Naive thymus-derived CD4-positive, alpha-beta T cell (primary cell): Measurements from ENCODE around the gene KHDC1L. TPM values are rescaled to one million over a fixed set of nuclear protein-coding genes. Genes with fewer than 3 reads are reported as not detected.
"Not testable (repeated sequence)": the region's sequence is repeated elsewhere in the genome, so short reads cannot be mapped to it uniquely, and the experiment has no call there.

Experiments used
- ATAC-seq: fragments of 150-1000 bp; cut with Tn5 transposase; 2 replicates; pipeline ENCODE4 v1.10.0; 2021; ENCODE audit warnings: mild to moderate bottlenecking, moderate library complexity
- CTCF ChIA-PET: fragments of 350-600 bp; sonication (Branson Sonifier 250); formaldehyde crosslinking; loops from one replicate; lab custom pipeline; 2021; ENCODE audit warnings: antibody characterized with exemption; lab: Charles Lee
- POLR2A ChIA-PET: fragments of 350-600 bp; sonication (Branson Sonifier 250); formaldehyde crosslinking; loops from one replicate; lab custom pipeline; 2021; ENCODE audit warnings: antibody characterized with exemption, inconsistent platforms; lab: Charles Lee
- DNase-seq, 9 donors: peaks; one replicate each; pipeline versions ENCODE4 v3.0.0 to v3.0.0-alpha.2; 2020 to 2022; ENCODE audit warnings: mixed read lengths in 1 of 9
- H3K27ac ChIP-seq: one replicate; pipeline ENCODE4 v1.7.0; 2013; ENCODE audit warnings: mild to moderate bottlenecking, low read depth, low read length, moderate library complexity
- H3K27me3 ChIP-seq, 2 donors: one replicate each; pipeline ENCODE4 v1.7.0; 2013; ENCODE audit warnings: low read length in 2 of 2, mild to moderate bottlenecking in 2 of 2, moderate library complexity in 2 of 2; ENCODE audit not compliant: control insufficient read depth in 2 of 2, insufficient read depth in 2 of 2
- H3K36me3 ChIP-seq, 3 experiments: 1 replicate in 2 of 3; 2 replicates in 1 of 3; pipeline ENCODE4 v1.7.0; 2013; ENCODE audit warnings: low read length in 3 of 3, mild to moderate bottlenecking in 3 of 3, moderate library complexity in 1 of 3; ENCODE audit not compliant: insufficient read depth in 3 of 3, control insufficient read depth in 2 of 3
- H3K4me1 ChIP-seq, 2 donors: one replicate each; pipeline ENCODE4 v1.7.0; 2013; ENCODE audit warnings: low read length in 2 of 2, mild to moderate bottlenecking in 2 of 2, moderate library complexity in 1 of 2; ENCODE audit not compliant: control insufficient read depth in 2 of 2, insufficient read depth in 2 of 2
- H3K4me3 ChIP-seq: 2 replicates; pipeline ENCODE4 v1.7.0; 2013; ENCODE audit warnings: mild to moderate bottlenecking, low read length
- H3K9me3 ChIP-seq, 3 experiments: 1 replicate in 2 of 3; 2 replicates in 1 of 3; pipeline ENCODE4 v1.7.0; 2013; ENCODE audit warnings: low read length in 3 of 3; ENCODE audit not compliant: control insufficient read depth in 2 of 3
- H3K27ac Mint-ChIP-seq, 9 donors: one replicate each; pipeline ENCODE4 v1.8.0; 2020 to 2022; ENCODE audit warnings: mixed read lengths in 9 of 9, mild to moderate bottlenecking in 8 of 9, moderate library complexity in 5 of 9, inconsistent platforms in 2 of 9
- H3K27me3 Mint-ChIP-seq, 5 donors: one replicate each; pipeline ENCODE4 v1.8.0; 2021 to 2022; ENCODE audit warnings: mixed read lengths in 5 of 5, mild to moderate bottlenecking in 1 of 5
- H3K36me3 Mint-ChIP-seq, 5 donors: one replicate each; pipeline ENCODE4 v1.8.0; 2020 to 2022; ENCODE audit warnings: mixed read lengths in 5 of 5, mild to moderate bottlenecking in 3 of 5, inconsistent platforms in 1 of 5
- H3K4me1 Mint-ChIP-seq, 7 donors: one replicate each; pipeline ENCODE4 v1.8.0; 2020 to 2022; ENCODE audit warnings: mixed read lengths in 7 of 7, mild to moderate bottlenecking in 3 of 7, inconsistent platforms in 1 of 7
- H3K4me3 Mint-ChIP-seq, 10 donors: one replicate each; pipeline ENCODE4 v1.8.0; 2020 to 2022; ENCODE audit warnings: mild to moderate bottlenecking in 10 of 10, mixed read lengths in 10 of 10, moderate library complexity in 6 of 10, inconsistent platforms in 2 of 10
- H3K9me3 Mint-ChIP-seq, 11 donors: one replicate each; pipeline ENCODE4 v1.8.0; 2020 to 2022; ENCODE audit warnings: mixed read lengths in 11 of 11, mild to moderate bottlenecking in 4 of 11, inconsistent platforms in 1 of 11, moderate library complexity in 1 of 11
- intact Hi-C, 2 donors: fragments of 100-400 bp; cut with micrococcal nuclease; formaldehyde crosslinking; loops; one replicate each; pipeline ENCODE4 v1.15.1; 2023
- polyA plus RNA-seq, 2 donors: library from polyadenylated mRNA; unstranded; fragments of 300-500 nt; fragmentation: Illumina TruSeq; gene quantifications; one replicate each; pipeline ENCODE4 v1.2.3, GENCODE V29; 2021
- total RNA-seq, 6 experiments: library from RNA in 5 of 6; stranded (reverse) in 5 of 6; gene quantifications; 1 replicate in 5 of 6; 2 replicates in 1 of 6; pipeline ENCODE4 v1.2.3 and lab custom pipeline; 2021 to 2026

Gene KHDC1L
- total and polyA plus RNA-seq, 7 experiments from 2014 or later: not detected

DNA sequence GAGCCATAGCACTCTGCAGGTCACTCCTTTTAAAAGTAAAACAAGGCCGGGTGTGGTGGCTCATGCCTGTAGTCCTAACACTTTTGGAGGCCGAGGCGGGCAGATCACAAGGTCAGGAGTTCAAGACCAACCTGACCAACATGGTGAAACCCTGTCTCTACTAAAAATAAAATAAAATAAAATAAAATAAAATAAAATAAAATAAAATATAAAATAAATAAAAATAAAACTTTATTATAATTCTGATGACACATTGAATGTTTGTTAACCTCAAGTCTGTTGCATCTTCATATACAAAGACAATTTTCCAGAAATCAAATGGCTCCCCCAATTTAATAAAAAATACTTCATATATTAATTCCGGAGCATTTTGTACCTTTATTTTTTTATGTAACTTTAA, 32.0 kb downstream of the KHDC1L start:
- H3K4me1 ChIP-seq, H3K9me3 Mint-ChIP-seq, CTCF ChIA-PET, H3K27ac ChIP-seq, H3K4me3 ChIP-seq, POLR2A ChIA-PET, H3K36me3 ChIP-seq, DNase-seq, H3K4me3 Mint-ChIP-seq, H3K9me3 ChIP-seq, H3K27me3 Mint-ChIP-seq, intact Hi-C loops, H3K27ac Mint-ChIP-seq, ATAC-seq, H3K4me1 Mint-ChIP-seq, H3K27me3 ChIP-seq: not testable (repeated sequence)
- peaks cover 0 to 25% (median 14%) of the 10 kb centered on the region in 5 donors for H3K36me3 Mint-ChIP-seq

DNA sequence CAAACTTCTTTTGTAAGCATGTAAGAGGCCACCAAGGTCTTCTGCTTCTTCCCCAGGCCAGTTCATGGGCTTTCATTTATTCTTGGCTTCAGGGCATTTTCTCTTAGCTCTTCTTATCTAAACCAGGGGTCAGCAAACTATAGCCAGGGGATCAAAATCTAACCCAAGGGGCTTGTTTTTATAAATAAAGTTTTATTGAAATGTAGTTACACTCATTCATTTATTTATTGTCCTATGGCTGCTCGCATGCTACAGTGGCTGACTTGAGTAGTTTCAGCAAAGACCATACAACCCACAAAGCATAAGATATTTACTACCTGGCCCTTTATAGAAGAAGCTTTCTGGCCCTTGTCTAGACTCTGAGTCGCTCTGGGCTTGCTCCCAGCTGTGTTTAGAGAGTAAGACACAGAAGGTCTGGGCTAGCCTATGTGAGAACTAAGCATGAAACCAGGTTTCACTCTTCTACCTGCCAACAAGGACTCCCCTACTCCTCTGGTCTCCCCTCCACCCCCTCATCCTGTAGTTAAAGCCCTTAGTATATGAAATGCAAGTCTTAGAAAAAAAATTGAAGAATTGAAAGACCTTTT, 43.2 kb downstream of the KHDC1L start:
- ChIA-PET POLR2A (no interaction called here), CTCF (interaction anchor here (0.6 to 1.0 kb wide), 3 partner anchors 38 to 771 kb away, joined by 3 to 4 read pairs (median 3); no protein-coding TSS in a partner anchor)
- Histone ChIP-seq H3K4me3 (no peak overlapping the region), H3K27ac (no peak overlapping the region), H3K9me3 (no peaks in the 10 kb centered on the region), H3K27me3 (no peaks in the 10 kb centered on the region), H3K4me1 (no peaks in the 10 kb centered on the region), H3K36me3 (no peaks in the 10 kb centered on the region)
- ATAC-seq (no peak), DNase-seq (no peak)
- no peaks in the 10 kb centered on the region for H3K36me3 Mint-ChIP-seq
- no peak overlapping the region for H3K27ac Mint-ChIP-seq
- intact Hi-C loops: no loop called here
- H3K27me3 Mint-ChIP-seq: no peaks in the 10 kb centered on the region
- peaks cover 4 to 11% (median 5%) of the 10 kb centered on the region in 7 donors for H3K4me1 Mint-ChIP-seq
- H3K9me3 Mint-ChIP-seq: no peaks in the 10 kb centered on the region
- H3K4me3 Mint-ChIP-seq: no peak overlapping the region

DNA sequence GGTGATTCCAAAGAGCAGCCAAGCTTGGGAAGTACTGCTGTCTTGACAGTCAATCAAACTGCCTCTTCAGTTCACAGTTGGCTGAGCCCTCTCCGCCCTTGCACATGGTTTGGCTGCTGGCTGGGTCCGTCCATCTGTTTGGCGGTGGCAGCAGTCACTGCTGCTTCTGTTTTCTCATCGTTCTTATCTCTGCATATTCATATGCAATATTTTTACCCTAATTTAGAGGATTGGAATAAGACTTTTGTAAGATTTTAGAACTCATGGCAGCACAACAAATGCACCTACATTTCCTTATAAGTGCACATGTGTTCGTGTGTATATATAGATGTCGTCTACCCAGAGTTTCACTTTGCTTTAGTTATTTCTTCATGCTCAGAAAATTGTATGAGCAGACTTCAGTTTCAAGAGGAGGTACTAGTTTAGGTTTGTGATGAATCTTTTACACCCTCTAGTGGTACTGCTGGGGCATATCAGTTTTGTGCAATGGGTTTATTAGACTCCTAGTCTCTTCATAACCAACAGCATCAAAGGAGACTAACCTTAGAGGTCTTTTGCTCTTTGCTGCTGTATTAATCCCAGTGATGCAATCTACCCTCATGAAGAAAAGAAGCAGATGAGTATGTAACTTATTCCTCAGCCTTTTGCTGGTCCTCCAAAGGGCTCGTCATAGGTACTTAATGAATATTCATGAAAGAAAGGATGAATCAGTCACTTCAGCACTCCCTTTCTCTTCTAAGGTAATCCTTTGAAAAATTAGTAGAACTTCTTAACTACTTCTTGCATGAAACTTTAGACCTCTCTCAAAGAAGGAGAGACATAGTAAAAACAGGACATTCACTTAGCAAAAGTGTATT, 44.3 kb downstream of the KHDC1L start:
- intact Hi-C loops: loop anchor here (1.0 to 2.0 kb wide), 7 partner anchors 50 to 769 kb away; no protein-coding TSS in a partner anchor
- Histone ChIP-seq H3K36me3 (no peaks in the 10 kb centered on the region), H3K4me3 (no peak overlapping the region), H3K27ac (no peak overlapping the region), H3K9me3 (no peaks in the 10 kb centered on the region), H3K27me3 (no peaks in the 10 kb centered on the region), H3K4me1 (no peaks in the 10 kb centered on the region)
- Mint-ChIP-seq H3K36me3 (no peaks in the 10 kb centered on the region), H3K27me3 (no peaks in the 10 kb centered on the region), H3K9me3 (no peaks in the 10 kb centered on the region), H3K27ac (peak overlapping the region in 1 of 9 donors; percentile 17), H3K4me1 (peaks cover 4 to 11% (median 5%) of the 10 kb centered on the region in 7 donors), H3K4me3 (peak overlapping the region in 9 of 10 donors; percentile 12 to 69 (median 47))
- ATAC-seq (peak; percentile 92), DNase-seq (peak in 6 of 9 donors; percentile 29 to 62 (median 44))
- ChIA-PET CTCF (interaction anchor here (1.0 kb wide), 3 partner anchors 561 to 770 kb away, joined by 3 to 4 read pairs (median 3); no protein-coding TSS in a partner anchor), POLR2A (no interaction called here)

DNA sequence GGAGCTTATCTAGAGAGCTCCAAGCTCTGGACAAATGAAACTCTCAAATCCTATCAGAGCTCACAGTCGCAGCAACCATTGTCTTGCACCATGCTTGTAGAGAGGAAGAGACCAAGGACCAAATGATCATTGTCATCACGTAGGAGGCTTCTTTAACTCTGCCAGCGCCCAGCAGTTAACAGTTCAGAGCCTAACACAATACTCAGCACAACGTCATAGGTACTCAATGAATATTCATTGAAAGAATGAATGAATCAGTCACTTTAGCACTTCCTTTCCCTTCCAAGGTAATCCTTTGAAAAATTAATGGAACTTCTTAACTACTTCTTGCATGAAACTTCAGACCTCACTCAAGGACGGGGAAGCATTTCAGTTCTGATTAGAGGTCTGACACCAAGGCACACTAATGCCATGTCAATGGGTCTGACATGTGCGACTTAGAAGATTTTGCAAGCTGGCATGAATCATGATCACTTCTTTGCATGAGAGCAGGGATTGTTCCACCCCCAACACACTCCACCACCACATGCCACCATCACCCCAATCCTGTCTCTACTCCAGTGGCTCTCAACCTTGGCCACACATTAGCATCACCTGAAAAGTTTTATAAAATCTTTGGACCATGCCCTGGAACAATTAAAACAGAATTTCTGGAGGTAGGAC, 45.1 kb downstream of the KHDC1L start:
- POLR2A ChIA-PET: no interaction called here

DNA sequence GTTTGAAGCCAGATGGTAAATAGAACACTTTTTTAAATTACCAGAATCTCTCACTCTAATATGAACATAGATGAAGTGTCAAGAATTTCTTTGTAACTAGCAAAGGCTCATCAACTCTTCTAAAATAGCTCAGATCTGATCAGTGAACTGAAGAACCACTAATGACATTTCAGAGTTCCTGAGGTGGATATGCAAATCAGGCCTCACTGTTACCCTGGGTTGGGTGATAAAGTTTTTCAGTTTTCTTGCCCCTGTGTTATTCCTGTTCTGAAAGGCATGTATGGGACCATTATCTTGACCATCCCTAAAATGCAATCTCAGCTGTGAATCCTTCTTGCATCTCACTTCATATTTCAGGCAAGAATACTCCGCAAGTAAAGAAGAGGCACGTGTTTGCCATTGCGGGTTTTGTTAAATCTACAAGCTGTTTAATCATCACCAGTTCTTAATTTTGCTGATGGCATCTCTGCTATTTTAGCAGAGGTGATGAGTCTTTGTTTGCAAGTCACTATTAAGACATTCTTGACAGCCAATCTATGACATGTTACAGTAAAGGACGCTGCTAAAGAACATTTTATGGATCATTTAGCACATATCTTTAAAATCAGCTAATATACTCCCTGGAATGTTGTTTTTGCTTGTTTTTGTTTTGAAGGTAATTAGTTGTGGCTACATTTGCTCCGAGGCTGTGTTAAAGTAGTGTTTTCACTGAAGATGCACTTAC, 47.9 kb downstream of the KHDC1L start:
- Mint-ChIP-seq H3K9me3 (no peaks in the 10 kb centered on the region), H3K4me1 (peaks cover 4 to 11% (median 5%) of the 10 kb centered on the region in 7 donors), H3K27me3 (no peaks in the 10 kb centered on the region), H3K36me3 (peaks cover 0 to 3% (median 0%) of the 10 kb centered on the region in 5 donors), H3K4me3 (no peak overlapping the region), H3K27ac (no peak overlapping the region)
- no peak for ATAC-seq
- intact Hi-C loops: no loop called here
- ChIA-PET POLR2A (no interaction called here), CTCF (interaction anchor here (0.9 kb wide), 1 partner anchor 8 kb away, joined by 5 read pairs; no protein-coding TSS in a partner anchor)
- Histone ChIP-seq H3K4me3 (no peak overlapping the region), H3K27ac (no peak overlapping the region), H3K4me1 (no peaks in the 10 kb centered on the region), H3K9me3 (no peaks in the 10 kb centered on the region), H3K27me3 (no peaks in the 10 kb centered on the region), H3K36me3 (no peaks in the 10 kb centered on the region)
- no peak for DNase-seq

More for the DNA sequence above, 45.1 kb downstream of the KHDC1L start:
- H3K4me3 Mint-ChIP-seq: peak overlapping the region in 1 of 10 donors; percentile 47
- H3K27me3 Mint-ChIP-seq: no peaks in the 10 kb centered on the region
- ATAC-seq (no peak), DNase-seq (no peak)
- H3K36me3 Mint-ChIP-seq: no peaks in the 10 kb centered on the region
- Histone ChIP-seq H3K36me3 (no peaks in the 10 kb centered on the region), H3K9me3 (no peaks in the 10 kb centered on the region), H3K27ac (no peak overlapping the region), H3K4me1 (no peaks in the 10 kb centered on the region), H3K27me3 (no peaks in the 10 kb centered on the region), H3K4me3 (no peak overlapping the region)
- H3K9me3 Mint-ChIP-seq: no peaks in the 10 kb centered on the region
- H3K4me1 Mint-ChIP-seq: peaks cover 4 to 11% (median 5%) of the 10 kb centered on the region in 7 donors
- CTCF ChIA-PET: interaction anchor here (1.0 kb wide), 1 partner anchor 560 kb away, joined by 3 read pairs; no protein-coding TSS in a partner anchor
- intact Hi-C loops: loop anchor here (2.0 kb wide), 3 partner anchors 49 to 657 kb away; no protein-coding TSS in a partner anchor
- H3K27ac Mint-ChIP-seq: peak overlapping the region in 1 of 9 donors; percentile 48

DNA sequence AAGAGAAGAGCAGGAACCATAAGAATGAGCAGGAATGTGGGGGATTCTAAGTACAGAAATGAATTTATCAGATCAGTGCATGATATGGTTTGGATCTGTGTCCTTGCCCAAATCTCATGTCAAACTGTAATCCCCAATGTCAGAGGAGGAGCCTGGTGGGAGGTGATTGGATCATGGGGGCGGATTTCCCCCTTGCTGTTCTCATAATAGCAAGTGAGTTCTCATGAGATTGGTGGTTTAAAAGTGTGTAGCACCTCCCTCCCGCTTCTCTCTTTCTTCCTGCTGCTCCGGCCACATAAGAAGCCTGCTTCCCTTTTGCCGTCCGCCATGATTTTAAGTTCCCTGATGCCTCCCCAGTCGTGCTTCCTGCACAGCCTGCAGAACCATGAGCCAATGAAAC, 49.2 kb downstream of the KHDC1L start:
- Histone ChIP-seq H3K36me3 (no peaks in the 10 kb centered on the region), H3K4me1 (no peaks in the 10 kb centered on the region), H3K4me3 (no peak overlapping the region), H3K27me3 (no peaks in the 10 kb centered on the region), H3K9me3 (no peaks in the 10 kb centered on the region), H3K27ac (no peak overlapping the region)
- intact Hi-C loops: no loop called here
- ChIA-PET POLR2A (no interaction called here), CTCF (no interaction called here)
- H3K27ac Mint-ChIP-seq: no peak overlapping the region
- no peak overlapping the region for H3K4me3 Mint-ChIP-seq
- H3K9me3 Mint-ChIP-seq: no peaks in the 10 kb centered on the region
- H3K36me3 Mint-ChIP-seq: peaks cover 0 to 3% (median 0%) of the 10 kb centered on the region in 5 donors
- ATAC-seq: no peak
- H3K4me1 Mint-ChIP-seq: peaks cover 4 to 11% (median 5%) of the 10 kb centered on the region in 7 donors
- DNase-seq: no peak
- no peaks in the 10 kb centered on the region for H3K27me3 Mint-ChIP-seq
